ENCODE results near the gene PPP3CA. TPM values are rescaled to one million over a fixed set of nuclear protein-coding genes. Genes with fewer than 3 reads are reported as not detected.

Gene PPP3CA
- total RNA-seq, 1 experiment from 2014 or later: 133 TPM

- ChIA-PET RAD21 (ENCODE audit: low non-redundant PET in 1 of 2, low total read pairs in 2 of 2, uncharacterized antibody in 2 of 2, unreplicated experiment in 2 of 2) (no interaction called here), CTCF (no interaction called here), POLR2A (no interaction called here)
- no peaks in the 10 kb centered on the region for H3K27me3 ChIP-seq (ENCODE audit: insufficient read depth, low read length)
- H4K20me1 ChIP-seq (ENCODE audit: insufficient read depth): peaks cover 3% of the 10 kb centered on the region; the same call in 1 of the 2 replicates
- H3K79me2 ChIP-seq (ENCODE audit: insufficient read depth, low read length): peaks cover 96% of the 10 kb centered on the region
- no peak for ATAC-seq
- no peak overlapping the region for H3K4me2 ChIP-seq (ENCODE audit: low read length)
- TF ChIP-seq SRF (IDR thresholded peaks at IDR 0.05; ENCODE audit: low read depth) (no peak), CBX3 (IDR thresholded peaks at IDR 0.05; ENCODE audit: low read depth) (no peak), ZBTB33 (IDR thresholded peaks at IDR 0.05; ENCODE audit: extremely low read depth, insufficient replicate concordance, low read length) (no peak), ATF3 (IDR thresholded peaks at IDR 0.05) (no peak)
- no peak overlapping the region for H3K27ac ChIP-seq (ENCODE audit: low read depth, low read length)
- no peaks in the 10 kb centered on the region for H3K9me2 ChIP-seq (ENCODE audit: insufficient read depth)
- H3K9ac ChIP-seq (ENCODE audit: low read length): no peak overlapping the region
- no peak overlapping the region for H3K4me3 ChIP-seq (replicated peaks in 1 of 2; ENCODE audit: low read depth in 1 of 2, low read length in 2 of 2)
- no peaks in the 10 kb centered on the region for H3K36me3 ChIP-seq (ENCODE audit: control insufficient read depth in 1 of 2, insufficient read depth in 2 of 2, low read length in 2 of 2)
- H3K9me3 ChIP-seq (ENCODE audit: control insufficient read depth in 1 of 2, insufficient read depth in 1 of 2, low read depth in 1 of 2, low read length in 2 of 2): no peaks in the 10 kb centered on the region
- peaks cover 0 to 2% of the 10 kb centered on the region in 2 experiments; a peak in 1 of 4 replicates for H3K4me1 ChIP-seq (ENCODE audit: control insufficient read depth in 1 of 2, insufficient read depth in 2 of 2, low read length in 2 of 2)
- no peak for DNase-seq (ENCODE audit: low read depth, low spot score)
- intact Hi-C loops (cut with micrococcal nuclease): no loop called here
- no TSS peak for BruUV-seq (replicated peaks)
- no peak overlapping the region for H2AFZ ChIP-seq (ENCODE audit: low read depth, low read length, poor library complexity, severe bottlenecking)
These were observed 19.2 kb downstream of the PPP3CA start for GRCh38 chr4:101328063-101328602.

- Histone ChIP-seq H4K20me1 (ENCODE audit: insufficient read depth) (peaks cover 3% of the 10 kb centered on the region; the same call in 1 of the 2 replicates), H3K4me2 (ENCODE audit: low read length) (no peak overlapping the region), H3K36me3 (ENCODE audit: control insufficient read depth in 1 of 2, insufficient read depth in 2 of 2, low read length in 2 of 2) (no peaks in the 10 kb centered on the region), H3K4me3 (replicated peaks in 1 of 2; ENCODE audit: low read depth in 1 of 2, low read length in 2 of 2) (no peak overlapping the region), H3K9me3 (ENCODE audit: control insufficient read depth in 1 of 2, insufficient read depth in 1 of 2, low read depth in 1 of 2, low read length in 2 of 2) (no peaks in the 10 kb centered on the region), H3K4me1 (ENCODE audit: control insufficient read depth in 1 of 2, insufficient read depth in 2 of 2, low read length in 2 of 2) (peaks cover 0 to 2% of the 10 kb centered on the region in 2 experiments; a peak in 1 of 4 replicates), H3K27ac (ENCODE audit: low read depth, low read length) (no peak overlapping the region), H3K9ac (ENCODE audit: low read length) (no peak overlapping the region), H3K9me2 (ENCODE audit: insufficient read depth) (no peaks in the 10 kb centered on the region), H3K79me2 (ENCODE audit: insufficient read depth, low read length) (peaks cover 95% of the 10 kb centered on the region), H3K27me3 (ENCODE audit: insufficient read depth, low read length) (no peaks in the 10 kb centered on the region), H2AFZ (ENCODE audit: low read depth, low read length, poor library complexity, severe bottlenecking) (no peak overlapping the region)
- POLR2A ChIA-PET: interaction anchor here (1.0 to 1.2 kb wide), 2 partner anchors 20 to 22 kb away, joined by 3 to 4 read pairs; no protein-coding TSS in a partner anchor
- no peak for TF ChIP-seq ZFX (IDR thresholded peaks at IDR 0.05)
- TF ChIP-seq CBX3 (IDR thresholded peaks at IDR 0.05; ENCODE audit: low read depth): no peak
- no peak for TF ChIP-seq ZNF274 (IDR thresholded peaks at IDR 0.05; ENCODE audit: low read depth, low read length)
- no peak for TF ChIP-seq POLR2AphosphoS5 (IDR thresholded peaks at IDR 0.05; ENCODE audit: low read depth, low read length)
- no peak for TF ChIP-seq SIN3A (IDR thresholded peaks at IDR 0.05; ENCODE audit: low read depth)
- TF ChIP-seq POLR2A (IDR thresholded peaks at IDR 0.05; ENCODE audit: borderline replicate concordance, extremely low read depth, insufficient read depth, insufficient read length): no peak
- no peak for TF ChIP-seq ZBTB33 (IDR thresholded peaks at IDR 0.05; ENCODE audit: extremely low read depth, insufficient replicate concordance, low read length)
- no peak for DNase-seq (ENCODE audit: low read depth, low spot score)
- CTCF ChIA-PET: no interaction called here
- intact Hi-C loops (cut with micrococcal nuclease): no loop called here
- BruUV-seq (replicated peaks): no TSS peak
- RAD21 ChIA-PET (ENCODE audit: low non-redundant PET in 1 of 2, low total read pairs in 2 of 2, uncharacterized antibody in 2 of 2, unreplicated experiment in 2 of 2): no interaction called here
- ATAC-seq: no peak
These were observed 20.8 kb downstream of the PPP3CA start for GRCh38 chr4:101326576-101326975.

Data from HCT116 (cell line).